ENCODE results near the gene TGM2. TPM values are rescaled to one million over a fixed set of nuclear protein-coding genes. Genes with fewer than 3 reads are reported as not detected.

Gene TGM2
- total RNA-seq, 2 experiments from 2014 or later, result 0.06 to 0.27 TPM

DNA sequence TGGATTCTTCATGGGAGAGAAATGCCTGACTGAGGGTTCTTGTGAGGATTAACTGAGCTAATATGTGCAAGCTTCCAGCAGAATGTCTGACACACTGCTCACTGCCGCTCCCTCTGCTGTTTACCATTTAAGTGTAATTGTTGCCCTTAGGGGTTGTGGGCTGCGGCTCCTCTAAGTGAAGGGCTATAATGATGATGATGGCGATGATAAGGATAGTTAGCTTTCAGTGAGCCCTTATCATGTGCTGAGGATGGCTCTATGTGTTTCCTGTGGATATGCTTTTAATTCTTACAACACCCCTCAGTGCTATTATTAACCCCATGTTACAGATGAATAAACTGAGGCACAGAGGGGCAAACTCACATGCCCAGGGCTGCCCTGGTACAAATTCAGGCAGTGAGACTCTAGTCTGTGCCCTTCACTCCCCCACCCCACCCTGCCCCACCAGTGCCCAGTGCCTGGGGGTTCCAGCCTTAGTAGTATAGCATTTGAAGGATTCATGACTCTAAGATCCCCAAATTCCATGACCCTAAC, 33.4 kb downstream of the TGM2 start:
- ChIA-PET CTCF (no interaction called here), POLR2A (no interaction called here)
- intact Hi-C loops (cut with DNase I, micrococcal nuclease), result no loop called here
- Histone ChIP-seq H3K27ac (ENCODE audit: low read depth in 1 of 2, low read length in 2 of 2) (no peak overlapping the region), H3K4me1 (ENCODE audit: insufficient read depth, low read length) (no peaks in the 10 kb centered on the region), H3K36me3 (ENCODE audit: insufficient read depth, low read length) (no peaks in the 10 kb centered on the region), H3K9me3 (ENCODE audit: control insufficient read depth in 1 of 2, insufficient read depth in 1 of 2, low read length in 2 of 2) (no peaks in the 10 kb centered on the region), H3K27me3 (ENCODE audit: control insufficient read depth in 1 of 2, insufficient read depth in 2 of 2, low read length in 2 of 2) (no peaks in the 10 kb centered on the region), H3K4me3 (ENCODE audit: low read length) (no peak overlapping the region)
- Mint-ChIP-seq H3K9me3 (no peaks in the 10 kb centered on the region), H3K4me3 (no peak overlapping the region), H3K36me3 (ENCODE audit: low read depth) (no peaks in the 10 kb centered on the region), H3K27ac (no peak overlapping the region), H3K27me3 (no peaks in the 10 kb centered on the region), H3K4me1 (ENCODE audit: low read depth) (no peaks in the 10 kb centered on the region)
- TF ChIP-seq, protein P1, sequence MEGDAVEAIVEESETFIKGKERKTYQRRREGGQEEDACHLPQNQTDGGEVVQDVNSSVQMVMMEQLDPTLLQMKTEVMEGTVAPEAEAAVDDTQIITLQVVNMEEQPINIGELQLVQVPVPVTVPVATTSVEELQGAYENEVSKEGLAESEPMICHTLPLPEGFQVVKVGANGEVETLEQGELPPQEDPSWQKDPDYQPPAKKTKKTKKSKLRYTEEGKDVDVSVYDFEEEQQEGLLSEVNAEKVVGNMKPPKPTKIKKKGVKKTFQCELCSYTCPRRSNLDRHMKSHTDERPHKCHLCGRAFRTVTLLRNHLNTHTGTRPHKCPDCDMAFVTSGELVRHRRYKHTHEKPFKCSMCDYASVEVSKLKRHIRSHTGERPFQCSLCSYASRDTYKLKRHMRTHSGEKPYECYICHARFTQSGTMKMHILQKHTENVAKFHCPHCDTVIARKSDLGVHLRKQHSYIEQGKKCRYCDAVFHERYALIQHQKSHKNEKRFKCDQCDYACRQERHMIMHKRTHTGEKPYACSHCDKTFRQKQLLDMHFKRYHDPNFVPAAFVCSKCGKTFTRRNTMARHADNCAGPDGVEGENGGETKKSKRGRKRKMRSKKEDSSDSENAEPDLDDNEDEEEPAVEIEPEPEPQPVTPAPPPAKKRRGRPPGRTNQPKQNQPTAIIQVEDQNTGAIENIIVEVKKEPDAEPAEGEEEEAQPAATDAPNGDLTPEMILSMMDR (IDR thresholded peaks at IDR 0.05), result no peak
- ATAC-seq (ENCODE audit: poor library complexity), result no peak
- DNase-seq, result no peak

DNA sequence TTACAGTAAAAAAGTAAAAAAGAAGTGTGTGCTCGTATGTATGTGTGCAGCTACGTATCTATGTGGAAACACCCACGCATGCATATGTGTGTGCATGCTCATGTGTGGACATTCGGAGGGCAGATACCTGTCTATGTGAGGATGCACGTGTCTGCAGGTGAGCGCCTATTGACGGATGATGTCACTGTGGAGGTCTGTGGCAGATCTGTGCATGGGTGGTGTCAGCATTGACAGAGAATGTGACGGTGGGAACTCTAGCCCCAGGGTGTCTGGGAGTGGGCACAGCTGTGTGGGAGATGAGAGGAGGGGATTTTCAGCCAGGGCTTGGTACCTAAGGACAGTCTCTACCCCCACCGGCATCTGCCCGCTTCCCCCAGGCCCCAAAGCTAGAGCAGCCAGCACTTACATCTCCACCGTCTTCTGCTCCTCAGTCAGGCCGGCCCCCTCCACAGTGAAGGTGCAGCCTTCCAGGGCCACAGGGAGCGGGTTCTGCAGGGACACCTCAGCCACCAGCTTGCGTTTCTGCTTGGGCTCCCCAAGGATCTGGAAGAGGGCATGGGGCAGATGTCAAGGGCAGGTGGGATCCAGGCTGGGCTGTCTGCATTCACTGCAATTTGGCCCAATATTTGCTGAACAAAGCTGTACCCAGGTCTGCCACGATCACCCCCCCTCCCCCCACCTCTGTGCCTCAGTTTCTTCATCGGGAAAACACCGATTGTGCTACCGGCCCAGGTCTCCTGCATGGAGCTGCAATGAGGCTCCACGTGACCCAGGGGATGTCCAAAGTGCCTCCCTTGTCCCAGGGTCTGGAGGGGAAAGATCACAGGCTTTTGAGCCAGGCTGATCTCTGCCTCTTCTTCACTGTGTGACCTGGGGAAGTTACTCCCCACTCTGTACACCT, 34.1 kb downstream of the TGM2 start:
- Mint-ChIP-seq H3K4me1 (ENCODE audit: low read depth) (no peaks in the 10 kb centered on the region), H3K36me3 (ENCODE audit: low read depth) (no peaks in the 10 kb centered on the region), H3K4me3 (no peak overlapping the region), H3K9me3 (no peaks in the 10 kb centered on the region), H3K27ac (no peak overlapping the region), H3K27me3 (no peaks in the 10 kb centered on the region)
- ATAC-seq (ENCODE audit: poor library complexity), result no peak
- no peak for DNase-seq
- intact Hi-C loops (cut with DNase I, micrococcal nuclease), result no loop called here
- Histone ChIP-seq H3K4me3 (ENCODE audit: low read length) (no peak overlapping the region), H3K4me1 (ENCODE audit: insufficient read depth, low read length) (no peaks in the 10 kb centered on the region), H3K27me3 (ENCODE audit: control insufficient read depth in 1 of 2, insufficient read depth in 2 of 2, low read length in 2 of 2) (no peaks in the 10 kb centered on the region), H3K36me3 (ENCODE audit: insufficient read depth, low read length) (no peaks in the 10 kb centered on the region), H3K9me3 (ENCODE audit: control insufficient read depth in 1 of 2, insufficient read depth in 1 of 2, low read length in 2 of 2) (no peaks in the 10 kb centered on the region), H3K27ac (ENCODE audit: low read depth in 1 of 2, low read length in 2 of 2) (no peak overlapping the region)
- POLR2A ChIA-PET, result no interaction called here
- CTCF ChIA-PET, result no interaction called here
- TF ChIP-seq, protein P1 (IDR thresholded peaks at IDR 0.05), result no peak

DNA sequence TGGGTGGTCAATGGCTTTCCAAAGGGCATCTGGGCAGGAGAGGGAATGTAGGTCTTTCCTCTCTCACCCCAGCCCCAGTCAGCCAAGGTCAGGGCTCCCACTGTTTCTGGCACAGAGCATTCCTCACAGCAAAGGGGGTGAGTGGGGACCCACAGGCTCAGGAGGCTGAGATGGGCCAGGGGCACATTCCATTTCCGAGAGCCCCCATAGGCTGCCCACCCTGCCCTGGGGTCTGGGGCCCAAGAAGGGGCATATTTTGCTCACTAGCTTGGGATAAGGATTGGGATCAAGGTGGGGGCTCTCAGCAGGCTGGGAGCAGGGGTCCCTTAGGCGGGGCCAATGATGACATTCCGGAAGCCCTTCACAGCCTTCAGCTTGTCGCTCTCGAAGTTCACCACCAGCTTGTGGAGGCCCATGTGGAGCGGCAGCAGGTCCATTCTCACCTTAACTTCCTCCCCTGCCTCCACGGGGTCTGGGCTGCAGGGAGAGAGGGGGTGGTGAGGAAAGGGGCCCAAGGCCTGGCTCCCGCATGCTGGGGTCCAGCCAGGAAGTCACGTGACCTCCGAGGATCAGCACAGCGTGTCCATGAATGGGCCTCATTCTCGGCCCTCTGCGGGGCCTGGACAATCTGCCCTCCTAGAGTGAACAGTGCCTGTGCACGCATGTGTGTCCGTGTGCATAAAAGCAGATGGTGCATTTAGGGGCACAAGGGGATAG, 35.0 kb downstream of the TGM2 start:
- Histone ChIP-seq H3K4me1 (ENCODE audit: insufficient read depth, low read length) (no peaks in the 10 kb centered on the region), H3K27me3 (ENCODE audit: control insufficient read depth in 1 of 2, insufficient read depth in 2 of 2, low read length in 2 of 2) (no peaks in the 10 kb centered on the region), H3K27ac (ENCODE audit: low read depth in 1 of 2, low read length in 2 of 2) (no peak overlapping the region), H3K4me3 (ENCODE audit: low read length) (no peak overlapping the region), H3K9me3 (ENCODE audit: control insufficient read depth in 1 of 2, insufficient read depth in 1 of 2, low read length in 2 of 2) (no peaks in the 10 kb centered on the region), H3K36me3 (ENCODE audit: insufficient read depth, low read length) (no peaks in the 10 kb centered on the region)
- ATAC-seq (ENCODE audit: poor library complexity), result no peak
- Mint-ChIP-seq H3K4me3 (no peak overlapping the region), H3K27me3 (no peaks in the 10 kb centered on the region), H3K27ac (no peak overlapping the region), H3K9me3 (no peaks in the 10 kb centered on the region), H3K36me3 (ENCODE audit: low read depth) (no peaks in the 10 kb centered on the region), H3K4me1 (ENCODE audit: low read depth) (no peaks in the 10 kb centered on the region)
- intact Hi-C loops (cut with DNase I, micrococcal nuclease), result no loop called here
- POLR2A ChIA-PET, result no interaction called here
- no peak for DNase-seq
- TF ChIP-seq, protein P1 (IDR thresholded peaks at IDR 0.05), result no peak
- CTCF ChIA-PET, result no interaction called here

Data from CD4-positive, alpha-beta T cell (primary cell).